ENCODE results near the gene PLK5.

Gene PLK5

GRCh38 chr19:1491114-1491848, 32.6 kb upstream of the PLK5 start, which contains the start of gene REEP6:
Gene REEP6 (plus strand): TSS chr19:1491181. CDS start chr19:1491270, 89 bp downstream.
- no peak for ATAC-seq
- TF ChIP-seq ESRRG (CRISPR knock-in tag; IDR thresholded peaks at IDR 0.05) (no peak), PPARA (CRISPR knock-in tag; IDR thresholded peaks at IDR 0.05; ENCODE audit: borderline replicate concordance) (no peak), TSHZ2 (CRISPR knock-in tag; IDR thresholded peaks at IDR 0.05) (no peak), TCF4 (CRISPR knock-in tag; IDR thresholded peaks at IDR 0.05; ENCODE audit: borderline replicate concordance) (no peak), RARB (CRISPR knock-in tag; IDR thresholded peaks at IDR 0.05) (no peak), GLIS3 (CRISPR knock-in tag; IDR thresholded peaks at IDR 0.05) (no peak), OSR1 (CRISPR knock-in tag; IDR thresholded peaks at IDR 0.05) (no peak), ZNF70 (CRISPR knock-in tag; IDR thresholded peaks at IDR 0.05) (no peak), CREB5 (CRISPR knock-in tag; IDR thresholded peaks at IDR 0.05; ENCODE audit: low read depth) (no peak), PATZ1 (CRISPR knock-in tag; IDR thresholded peaks at IDR 0.05; ENCODE audit: borderline replicate concordance) (no peak), BACH2 (CRISPR knock-in tag; IDR thresholded peaks at IDR 0.05; ENCODE audit: borderline replicate concordance) (no peak), SNAI2 (CRISPR knock-in tag; IDR thresholded peaks at IDR 0.05) (no peak), ARNTL (CRISPR knock-in tag; IDR thresholded peaks at IDR 0.05; ENCODE audit: borderline replicate concordance, low read depth) (no peak), ISL1 (CRISPR knock-in tag; IDR thresholded peaks at IDR 0.05) (no peak), ZFP3 (CRISPR knock-in tag; IDR thresholded peaks at IDR 0.05) (no peak), ZC3H10 (CRISPR knock-in tag; IDR thresholded peaks at IDR 0.05) (no peak), ZNF565 (CRISPR knock-in tag; conservative IDR thresholded peaks at IDR 0.05; ENCODE audit: low read depth) (no peak), ZFP30 (CRISPR knock-in tag; IDR thresholded peaks at IDR 0.05) (no peak), ZNF8 (CRISPR knock-in tag; IDR thresholded peaks at IDR 0.05) (no peak), CSDC2 (CRISPR knock-in tag; IDR thresholded peaks at IDR 0.05) (no peak)

GRCh38 chr19:1491849-1492170, 32.1 kb upstream of the PLK5 start:
- ATAC-seq = no peak
- TF ChIP-seq POU6F1 (CRISPR knock-in tag; IDR thresholded peaks at IDR 0.05; ENCODE audit: borderline replicate concordance, low read depth) (no peak), PATZ1 (CRISPR knock-in tag; IDR thresholded peaks at IDR 0.05; ENCODE audit: borderline replicate concordance) (no peak), CSRNP3 (CRISPR knock-in tag; IDR thresholded peaks at IDR 0.05) (no peak), ZNF565 (CRISPR knock-in tag; conservative IDR thresholded peaks at IDR 0.05; ENCODE audit: low read depth) (no peak), ESRRG (CRISPR knock-in tag; IDR thresholded peaks at IDR 0.05) (no peak), TOX (CRISPR knock-in tag; IDR thresholded peaks at IDR 0.05; ENCODE audit: borderline replicate concordance) (no peak), ZNF70 (CRISPR knock-in tag; IDR thresholded peaks at IDR 0.05) (no peak), OSR1 (CRISPR knock-in tag; IDR thresholded peaks at IDR 0.05) (no peak), ZFP30 (CRISPR knock-in tag; IDR thresholded peaks at IDR 0.05) (no peak), RARB (CRISPR knock-in tag; IDR thresholded peaks at IDR 0.05) (no peak), CSDC2 (CRISPR knock-in tag; IDR thresholded peaks at IDR 0.05) (no peak), BACH2 (CRISPR knock-in tag; IDR thresholded peaks at IDR 0.05; ENCODE audit: borderline replicate concordance) (no peak), ARNTL (CRISPR knock-in tag; IDR thresholded peaks at IDR 0.05; ENCODE audit: borderline replicate concordance, low read depth) (no peak), GLIS3 (CRISPR knock-in tag; IDR thresholded peaks at IDR 0.05) (no peak), TSHZ2 (CRISPR knock-in tag; IDR thresholded peaks at IDR 0.05) (no peak)

Data from SK-N-SH treated with all-trans-retinoic acid at 6 μM for 48 hours (cell line).